ENCODE measurements around the gene FCER2.

FCER2 gene

DNA sequence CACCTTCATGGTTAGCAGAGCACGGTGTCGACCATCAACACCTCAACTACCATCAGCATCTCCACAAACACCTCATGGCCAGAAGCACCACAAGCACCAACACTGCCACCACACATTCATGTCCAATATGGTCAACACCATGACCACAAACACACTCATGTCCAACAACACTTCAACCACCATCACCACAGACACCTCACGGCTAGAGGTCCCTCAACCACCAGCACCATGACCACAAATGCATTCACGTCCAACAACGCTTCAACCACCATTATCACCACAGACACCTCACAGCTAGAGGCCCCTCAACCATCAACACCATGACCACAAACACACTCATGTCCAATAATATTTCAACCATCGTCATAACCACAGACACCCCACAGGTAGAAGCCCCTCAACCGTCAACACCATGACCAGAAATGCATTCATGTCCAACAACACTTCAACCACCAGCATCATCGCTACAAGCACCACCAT lies 11.1 kb downstream of the FCER2 start:
- H3K4me3 ChIP-seq (ENCODE audit: low read depth, low read length, poor library complexity, severe bottlenecking): no peak overlapping the region
- H3K9ac ChIP-seq (ENCODE audit: low read length): no peak overlapping the region
- H3K27ac ChIP-seq (ENCODE audit: low read depth, low read length, poor library complexity, severe bottlenecking): no peak overlapping the region
- no peaks in the 10 kb centered on the region for H3K9me3 ChIP-seq (ENCODE audit: low read length)
- H3K79me2 ChIP-seq (ENCODE audit: insufficient read depth, low read length): no peaks in the 10 kb centered on the region
- TF ChIP-seq EZH2 (IDR thresholded peaks at IDR 0.05; ENCODE audit: borderline replicate concordance, low read length): no peak
- TF ChIP-seq, protein P1, sequence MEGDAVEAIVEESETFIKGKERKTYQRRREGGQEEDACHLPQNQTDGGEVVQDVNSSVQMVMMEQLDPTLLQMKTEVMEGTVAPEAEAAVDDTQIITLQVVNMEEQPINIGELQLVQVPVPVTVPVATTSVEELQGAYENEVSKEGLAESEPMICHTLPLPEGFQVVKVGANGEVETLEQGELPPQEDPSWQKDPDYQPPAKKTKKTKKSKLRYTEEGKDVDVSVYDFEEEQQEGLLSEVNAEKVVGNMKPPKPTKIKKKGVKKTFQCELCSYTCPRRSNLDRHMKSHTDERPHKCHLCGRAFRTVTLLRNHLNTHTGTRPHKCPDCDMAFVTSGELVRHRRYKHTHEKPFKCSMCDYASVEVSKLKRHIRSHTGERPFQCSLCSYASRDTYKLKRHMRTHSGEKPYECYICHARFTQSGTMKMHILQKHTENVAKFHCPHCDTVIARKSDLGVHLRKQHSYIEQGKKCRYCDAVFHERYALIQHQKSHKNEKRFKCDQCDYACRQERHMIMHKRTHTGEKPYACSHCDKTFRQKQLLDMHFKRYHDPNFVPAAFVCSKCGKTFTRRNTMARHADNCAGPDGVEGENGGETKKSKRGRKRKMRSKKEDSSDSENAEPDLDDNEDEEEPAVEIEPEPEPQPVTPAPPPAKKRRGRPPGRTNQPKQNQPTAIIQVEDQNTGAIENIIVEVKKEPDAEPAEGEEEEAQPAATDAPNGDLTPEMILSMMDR (IDR thresholded peaks at IDR 0.05; ENCODE audit: low read length): no peak
- H2AFZ ChIP-seq (ENCODE audit: low read length): no peak overlapping the region
- H3F3A ChIP-seq (ENCODE audit: insufficient read depth, low read length): no peaks in the 10 kb centered on the region
- no peaks in the 10 kb centered on the region for H4K20me1 ChIP-seq (ENCODE audit: insufficient read depth, low read length)
- no peaks in the 10 kb centered on the region for H3K36me3 ChIP-seq (ENCODE audit: insufficient read depth, low read length)
- H3K4me1 ChIP-seq (ENCODE audit: insufficient read depth, low read length, severe bottlenecking): no peaks in the 10 kb centered on the region
- H3K9me2 ChIP-seq (ENCODE audit: low read depth, low read length): no peaks in the 10 kb centered on the region
- H3K4me2 ChIP-seq (ENCODE audit: low read length): no peak overlapping the region
- H3K27me3 ChIP-seq (ENCODE audit: insufficient read depth, low read length): no peaks in the 10 kb centered on the region

DNA sequence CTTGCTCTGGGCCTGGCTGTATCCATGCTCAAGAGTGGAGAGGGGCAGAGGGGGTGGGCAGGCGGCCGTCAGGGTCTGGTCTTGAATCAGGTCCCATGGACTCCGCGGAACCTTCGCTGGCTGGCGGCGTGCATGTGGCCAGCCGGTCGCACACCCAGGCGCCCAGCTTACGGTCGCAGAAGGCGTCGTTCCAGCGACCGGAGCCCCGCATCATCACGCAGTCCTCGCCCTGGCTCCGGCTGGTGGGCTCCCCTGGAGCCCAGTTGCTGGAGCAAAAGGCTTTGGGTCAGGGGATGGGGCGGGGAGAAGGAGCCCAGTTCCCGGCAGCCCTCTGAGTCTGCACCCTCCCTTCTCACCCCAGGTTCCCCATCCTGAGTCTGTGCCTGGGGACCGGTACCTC lies 12.8 kb downstream of the FCER2 start:
- no peak overlapping the region for H3K4me2 ChIP-seq (ENCODE audit: low read length)
- H4K20me1 ChIP-seq (ENCODE audit: insufficient read depth, low read length): no peaks in the 10 kb centered on the region
- H3K9me2 ChIP-seq (ENCODE audit: low read depth, low read length): no peaks in the 10 kb centered on the region
- no peak overlapping the region for H2AFZ ChIP-seq (ENCODE audit: low read length)
- H3K4me1 ChIP-seq (ENCODE audit: insufficient read depth, low read length, severe bottlenecking): no peaks in the 10 kb centered on the region
- H3K9ac ChIP-seq (ENCODE audit: low read length): no peak overlapping the region
- H3K79me2 ChIP-seq (ENCODE audit: insufficient read depth, low read length): no peaks in the 10 kb centered on the region
- H3K9me3 ChIP-seq (ENCODE audit: low read length): no peaks in the 10 kb centered on the region
- H3K36me3 ChIP-seq (ENCODE audit: insufficient read depth, low read length): no peaks in the 10 kb centered on the region; the same call in 1 of the 2 replicates
- no peaks in the 10 kb centered on the region for H3K27me3 ChIP-seq (ENCODE audit: insufficient read depth, low read length)
- no peak overlapping the region for H3K4me3 ChIP-seq (ENCODE audit: low read depth, low read length, poor library complexity, severe bottlenecking)
- no peak overlapping the region for H3K27ac ChIP-seq (ENCODE audit: low read depth, low read length, poor library complexity, severe bottlenecking)
- no peak for TF ChIP-seq EZH2 (IDR thresholded peaks at IDR 0.05; ENCODE audit: borderline replicate concordance, low read length)
- TF ChIP-seq, protein P1 (IDR thresholded peaks at IDR 0.05; ENCODE audit: low read length): no peak
- H3F3A ChIP-seq (ENCODE audit: insufficient read depth, low read length): no peaks in the 10 kb centered on the region

DNA sequence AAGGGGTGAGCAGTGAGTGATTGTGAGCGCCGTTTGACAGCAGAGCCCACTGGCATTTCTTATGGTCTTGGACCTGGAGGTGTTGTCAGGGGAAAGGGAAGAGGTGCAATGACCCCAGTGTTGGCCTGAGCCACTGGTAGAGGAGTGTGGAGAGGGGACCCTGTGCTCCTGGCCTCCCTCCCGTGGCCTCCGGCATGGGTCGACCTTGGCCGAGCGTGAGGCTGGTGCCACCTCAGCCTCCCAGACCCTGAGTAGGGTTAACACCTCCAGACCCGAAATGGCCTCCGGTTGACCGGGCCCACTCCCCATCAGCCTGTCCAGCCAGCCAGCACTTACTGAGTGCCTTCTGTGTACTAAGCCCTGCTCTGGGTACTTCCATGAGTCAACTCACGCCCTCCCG lies 14.8 kb downstream of the FCER2 start:
- H3K4me2 ChIP-seq (ENCODE audit: low read length): no peak overlapping the region
- no peaks in the 10 kb centered on the region for H3K9me2 ChIP-seq (ENCODE audit: low read depth, low read length)
- H3K27me3 ChIP-seq (ENCODE audit: insufficient read depth, low read length): no peaks in the 10 kb centered on the region
- no peak overlapping the region for H2AFZ ChIP-seq (ENCODE audit: low read length)
- no peak overlapping the region for H3K27ac ChIP-seq (ENCODE audit: low read depth, low read length, poor library complexity, severe bottlenecking)
- H4K20me1 ChIP-seq (ENCODE audit: insufficient read depth, low read length): no peaks in the 10 kb centered on the region
- TF ChIP-seq, protein P1 (IDR thresholded peaks at IDR 0.05; ENCODE audit: low read length): no peak
- TF ChIP-seq EZH2 (IDR thresholded peaks at IDR 0.05; ENCODE audit: borderline replicate concordance, low read length): no peak
- H3K36me3 ChIP-seq (ENCODE audit: insufficient read depth, low read length): peaks cover 12% of the 10 kb centered on the region
- no peak overlapping the region for H3K4me3 ChIP-seq (ENCODE audit: low read depth, low read length, poor library complexity, severe bottlenecking)
- H3F3A ChIP-seq (ENCODE audit: insufficient read depth, low read length): no peaks in the 10 kb centered on the region
- no peak overlapping the region for H3K9ac ChIP-seq (ENCODE audit: low read length)
- H3K9me3 ChIP-seq (ENCODE audit: low read length): no peaks in the 10 kb centered on the region
- no peaks in the 10 kb centered on the region for H3K79me2 ChIP-seq (ENCODE audit: insufficient read depth, low read length)
- H3K4me1 ChIP-seq (ENCODE audit: insufficient read depth, low read length, severe bottlenecking): no peaks in the 10 kb centered on the region
